Mesodermal cell (in vitro differentiated cells): ENCODE measurements around the gene MAPK13.
"Not testable (repeated sequence)": the region's sequence is repeated elsewhere in the genome, so short reads cannot be mapped to it uniquely, and the experiment has no call there.

ENCODE experiments used
- H3K27ac ChIP-seq: 2 replicates; pipeline ENCODE4 v1.7.0; 2013; ENCODE audit warnings: mild to moderate bottlenecking, low read depth, low read length, moderate library complexity; ENCODE audit not compliant: severe bottlenecking
- H3K36me3 ChIP-seq: 2 replicates; pipeline ENCODE4 v1.7.1; 2013; ENCODE audit warnings: mild to moderate bottlenecking, low read length, moderate library complexity; ENCODE audit not compliant: control insufficient read depth, insufficient read depth
- H3K4me1 ChIP-seq: one replicate; pipeline ENCODE4 v1.7.1; 2013; ENCODE audit warnings: mild to moderate bottlenecking, low read length; ENCODE audit not compliant: insufficient read depth, control insufficient read depth, poor library complexity, severe bottlenecking
- H3K4me3 ChIP-seq: 2 replicates; pipeline ENCODE4 v1.7.0; 2013; ENCODE audit warnings: low read length, control low read depth, mild to moderate bottlenecking; ENCODE audit not compliant: insufficient read depth, poor library complexity, severe bottlenecking; ENCODE audit errors: extremely low read depth
- H3K9me3 ChIP-seq: 2 replicates; pipeline ENCODE4 v1.7.1; 2013; ENCODE audit warnings: mild to moderate bottlenecking, low read length, moderate library complexity; ENCODE audit not compliant: control insufficient read depth
- WGBS, 2 experiments: methylation state at CpG; one replicate each; pipeline ENCODE4 v1.1.5; 2013; ENCODE audit warnings: missing lambda C conversion rate in 2 of 2; ENCODE audit not compliant: insufficient coverage in 2 of 2; 5-methylcytosine and 5-hydroxymethylcytosine counted together

MAPK13 gene

DNA sequence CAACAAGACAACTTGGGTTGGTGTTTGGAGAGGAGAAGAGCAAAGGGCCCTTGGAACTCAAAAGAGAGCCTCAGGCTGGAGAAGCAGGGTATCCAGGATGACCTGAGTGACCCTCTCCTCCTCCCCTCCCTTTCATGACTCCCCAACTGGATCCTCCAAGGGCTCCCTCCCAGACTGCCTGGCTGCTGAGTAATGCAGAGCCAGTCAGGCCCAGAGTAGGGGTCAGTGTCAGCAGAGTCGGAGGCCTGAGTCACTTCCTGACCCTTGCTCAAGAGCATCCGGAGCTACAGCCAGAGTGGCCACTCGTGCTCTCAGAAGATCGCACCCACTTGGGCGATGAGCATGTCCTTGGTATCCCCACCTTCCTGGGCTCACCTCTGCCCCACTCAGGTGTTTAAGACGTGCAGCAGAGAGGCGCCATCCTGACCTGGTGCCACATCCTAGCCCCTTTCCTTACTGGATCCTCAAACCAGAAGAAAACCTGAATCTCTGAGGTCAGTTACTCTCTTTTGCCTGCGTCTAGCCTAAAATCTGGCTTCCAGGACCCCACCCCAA lies 2.8 kb upstream of the MAPK13 start:
- H3K4me1 ChIP-seq = peaks cover 52% of the 10 kb centered on the region
- no peaks in the 10 kb centered on the region for H3K36me3 ChIP-seq
- 77 to 80% methylated on average over 7 to 8 of the region's 8 CpGs for WGBS, 2 experiments
- H3K27ac ChIP-seq = peak overlapping the region; percentile 69
- no peaks in the 10 kb centered on the region for H3K9me3 ChIP-seq
- H3K4me3 ChIP-seq = no peak overlapping the region

DNA sequence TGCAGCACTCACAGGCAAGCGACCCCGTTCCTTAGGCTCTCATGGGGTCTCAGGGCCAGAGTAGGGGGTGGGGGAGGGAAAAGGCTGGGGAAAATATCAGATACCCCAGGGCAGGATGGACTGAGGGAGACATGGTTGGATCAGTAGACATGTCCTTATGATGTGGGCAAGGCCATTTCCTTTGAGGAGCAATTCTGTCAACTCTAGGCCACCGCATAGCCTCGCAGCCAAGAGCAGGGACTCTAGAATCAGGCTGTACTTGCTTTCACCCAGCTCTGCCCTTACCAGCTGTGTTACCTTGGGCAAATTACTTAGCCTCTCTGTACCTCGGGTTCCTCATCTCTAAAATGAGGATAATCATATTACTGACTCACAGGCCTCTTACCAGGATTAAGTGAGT lies 2.2 kb upstream of the MAPK13 start:
- H3K27ac ChIP-seq = peak overlapping the region; percentile 69
- peaks cover 57% of the 10 kb centered on the region for H3K4me1 ChIP-seq
- no peaks in the 10 kb centered on the region for H3K36me3 ChIP-seq
- no peaks in the 10 kb centered on the region for H3K9me3 ChIP-seq
- 94 to 100% methylated on average over 2 to 5 of the region's 5 CpGs for WGBS, 2 experiments
- H3K4me3 ChIP-seq = no peak overlapping the region

DNA sequence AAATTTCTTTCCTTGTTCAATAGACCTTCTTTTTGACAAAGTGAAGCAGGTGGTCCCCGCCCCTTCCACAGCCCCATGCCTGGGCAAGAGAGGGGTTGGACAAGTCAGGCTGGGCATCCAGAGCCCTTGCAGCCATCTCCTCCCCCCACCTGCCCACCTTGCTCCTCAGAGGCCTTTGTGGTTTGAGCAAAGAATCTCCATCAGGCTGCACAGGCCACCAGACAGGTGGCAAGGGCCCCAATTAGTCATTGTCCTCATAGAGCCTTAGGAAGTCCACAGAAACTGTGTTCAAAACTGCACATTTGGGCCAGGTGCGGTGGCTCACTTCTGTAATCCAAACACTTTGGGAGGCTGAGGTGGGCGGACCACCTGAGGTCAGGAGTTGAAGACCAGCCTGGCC lies 1.5 kb upstream of the MAPK13 start:
- Histone ChIP-seq H3K27ac (no peak overlapping the region), H3K9me3 (no peaks in the 10 kb centered on the region), H3K36me3 (no peaks in the 10 kb centered on the region), H3K4me1 (peaks cover 54% of the 10 kb centered on the region), H3K4me3 (no peak overlapping the region)
- whole genome bisulfite sequencing, 2 experiments = 100% methylated on average over 1 to 3 of the region's 3 CpGs

DNA sequence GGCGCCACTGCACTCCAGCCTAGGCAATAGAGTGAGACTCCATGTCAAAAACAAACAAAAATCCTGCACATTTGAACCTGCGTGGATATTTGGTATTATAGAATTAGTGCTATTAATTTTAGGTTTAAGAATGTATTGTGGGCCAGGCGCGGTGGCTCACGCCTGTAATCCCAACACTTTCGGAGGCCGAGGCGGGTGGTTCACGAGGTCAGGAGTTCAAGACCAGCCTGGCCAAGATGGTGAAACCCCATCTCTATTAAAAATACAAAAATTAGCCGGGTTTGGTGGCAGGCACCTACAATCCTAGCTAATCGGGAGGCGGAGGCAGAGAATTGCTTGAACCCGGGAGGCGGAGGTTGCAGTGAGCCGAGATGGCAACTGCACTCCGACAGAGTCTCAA lies 979 bp upstream of the MAPK13 start:
- not testable (repeated sequence) for H3K27ac ChIP-seq, H3K36me3 ChIP-seq, H3K9me3 ChIP-seq, H3K4me3 ChIP-seq
- WGBS, 2 experiments = 90 to 100% methylated on average over 5 of the region's 16 CpGs
- peaks cover 54% of the 10 kb centered on the region for H3K4me1 ChIP-seq

DNA sequence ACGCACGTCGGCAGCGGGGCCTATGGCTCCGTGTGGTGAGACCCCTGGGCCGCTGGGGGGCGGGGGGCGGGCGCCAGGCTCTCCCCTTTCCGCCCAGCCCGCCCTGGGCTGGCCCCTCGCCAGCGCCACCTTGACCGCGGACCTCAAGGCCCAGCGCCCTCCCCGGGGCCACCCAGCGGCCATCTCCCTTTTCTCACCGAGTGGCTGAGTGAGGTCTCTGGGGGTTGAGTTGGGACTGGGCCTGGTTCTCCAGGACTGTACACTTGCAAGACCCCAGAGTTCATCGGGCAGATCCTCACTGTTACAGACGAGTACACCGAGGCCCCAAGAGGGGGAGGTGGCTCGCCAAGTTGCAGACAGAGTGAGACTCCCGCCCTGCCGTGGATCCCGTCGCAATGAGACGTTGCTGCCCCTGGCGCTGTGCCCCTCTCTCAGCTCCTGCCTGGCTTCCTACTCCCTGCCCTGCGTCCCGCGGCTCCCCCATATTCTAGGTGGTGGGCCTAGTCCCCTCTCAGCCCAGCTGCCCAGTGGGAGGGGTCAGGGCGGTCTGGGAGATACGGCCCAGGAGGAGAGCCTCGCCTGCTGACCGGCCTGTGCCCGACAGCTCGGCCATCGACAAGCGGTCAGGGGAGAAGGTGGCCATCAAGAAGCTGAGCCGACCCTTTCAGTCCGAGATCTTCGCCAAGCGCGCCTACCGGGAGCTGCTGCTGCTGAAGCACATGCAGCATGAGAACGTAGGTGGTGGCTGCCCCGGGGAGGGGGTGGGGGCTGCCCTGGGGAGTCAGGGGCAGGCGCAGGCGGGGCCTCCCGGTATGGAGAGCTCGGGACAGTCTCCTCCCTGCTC lies 576 bp downstream of the MAPK13 start:
- no peak overlapping the region for H3K4me3 ChIP-seq
- peaks cover 53% of the 10 kb centered on the region for H3K4me1 ChIP-seq
- H3K36me3 ChIP-seq = no peaks in the 10 kb centered on the region
- 84 to 85% methylated on average over 23 to 27 of the region's 52 CpGs for WGBS, 2 experiments
- peak overlapping the region; percentile 53 for H3K27ac ChIP-seq
- no peaks in the 10 kb centered on the region for H3K9me3 ChIP-seq

DNA sequence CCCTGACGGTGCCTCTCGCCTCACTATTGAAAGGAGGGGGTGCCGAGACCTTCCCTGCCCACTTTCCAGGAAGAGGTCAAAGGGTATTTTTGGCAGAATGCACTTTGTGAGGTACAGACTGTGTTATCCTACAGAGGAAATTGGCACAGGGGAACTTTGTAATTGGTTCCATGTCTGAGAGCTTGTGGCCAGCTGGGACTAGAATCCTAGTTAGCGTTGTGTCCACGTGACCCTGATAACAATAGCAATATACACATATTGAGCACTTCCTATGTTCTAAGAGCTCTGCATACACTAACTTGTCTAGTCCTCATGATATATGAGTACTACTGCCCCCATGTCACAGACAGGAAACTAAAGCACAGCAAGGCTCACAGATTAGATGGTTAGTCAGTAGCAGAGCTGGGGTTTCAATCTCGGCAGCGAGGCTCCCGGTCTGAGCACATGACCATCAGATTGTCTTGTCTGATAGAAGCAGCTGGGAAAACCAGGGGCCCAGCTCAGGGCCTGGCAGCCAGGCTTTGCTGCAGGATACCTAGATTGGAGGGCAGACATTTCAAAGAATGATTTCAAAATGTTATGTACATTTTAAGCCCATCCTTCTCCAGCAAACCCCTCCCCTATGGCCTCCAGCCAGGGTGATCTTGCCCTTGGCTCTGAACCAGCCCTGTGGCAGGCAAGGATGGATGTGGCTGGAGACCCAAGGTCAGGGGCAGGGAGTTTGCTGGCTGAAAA lies 1.4 kb downstream of the MAPK13 start:
- Histone ChIP-seq H3K36me3 (no peaks in the 10 kb centered on the region), H3K27ac (peak overlapping the region; percentile 53), H3K9me3 (no peaks in the 10 kb centered on the region), H3K4me3 (no peak overlapping the region), H3K4me1 (peaks cover 46% of the 10 kb centered on the region)
- 62 to 71% methylated on average over 3 to 7 of the region's 8 CpGs for WGBS, 2 experiments

DNA sequence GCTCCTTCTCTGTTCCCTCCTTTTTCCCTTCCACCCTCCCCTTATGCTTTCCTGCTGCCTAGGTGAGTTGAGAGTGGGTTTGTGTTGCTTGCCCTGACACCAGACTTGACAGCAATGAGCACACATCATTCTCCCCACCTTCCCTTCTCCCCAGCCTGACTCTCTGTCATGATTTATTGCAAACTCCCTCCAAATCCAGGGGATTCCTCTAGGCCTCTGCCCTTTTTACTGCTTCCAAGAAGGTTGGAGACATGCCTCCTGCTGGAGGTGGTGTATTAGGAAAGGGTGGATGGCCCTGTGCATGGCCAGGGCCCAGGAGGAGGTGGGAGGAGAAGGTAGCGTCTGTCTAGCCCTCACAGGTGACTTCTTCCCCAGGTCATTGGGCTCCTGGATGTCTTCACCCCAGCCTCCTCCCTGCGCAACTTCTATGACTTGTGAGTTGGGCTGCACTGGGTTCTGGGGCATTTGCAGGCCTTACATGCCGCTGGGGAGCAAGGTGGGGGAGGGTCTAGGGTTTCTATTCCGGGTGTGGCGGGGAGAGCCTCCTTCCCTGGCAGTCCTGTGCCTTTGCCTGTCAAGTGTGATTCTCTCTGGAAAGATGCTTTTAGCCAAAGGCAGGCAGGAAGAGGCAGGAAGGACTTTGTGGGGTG lies 2.1 kb downstream of the MAPK13 start:
- Histone ChIP-seq H3K9me3 (no peaks in the 10 kb centered on the region), H3K4me3 (no peak overlapping the region), H3K36me3 (no peaks in the 10 kb centered on the region), H3K27ac (peak overlapping the region; percentile 53), H3K4me1 (peaks cover 40% of the 10 kb centered on the region)
- 35 to 87% methylated on average over 2 to 3 of the region's 5 CpGs for WGBS, 2 experiments

DNA sequence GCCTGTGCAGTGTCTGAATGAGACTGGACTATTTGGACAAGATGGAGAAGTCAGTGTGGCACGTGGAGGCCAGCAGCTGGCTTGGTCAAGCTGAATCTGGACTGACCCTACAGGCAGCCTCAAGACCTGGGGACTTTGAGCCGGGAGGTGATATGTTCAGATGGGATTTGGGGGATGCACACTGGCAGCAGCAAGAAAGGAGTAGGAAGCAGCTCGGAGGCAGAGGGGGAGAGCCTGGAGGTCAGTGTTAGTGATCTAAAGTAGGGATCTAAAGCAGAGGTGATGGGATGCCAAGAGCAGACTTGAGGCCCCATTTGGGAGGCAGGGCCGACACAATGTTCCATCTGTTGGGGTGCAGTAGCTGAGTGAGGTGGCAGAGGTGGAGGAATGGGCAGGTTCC lies 2.8 kb downstream of the MAPK13 start:
- 91 to 93% methylated on average over 3 to 4 of the region's 4 CpGs for WGBS, 2 experiments
- no peak overlapping the region for H3K27ac ChIP-seq

DNA sequence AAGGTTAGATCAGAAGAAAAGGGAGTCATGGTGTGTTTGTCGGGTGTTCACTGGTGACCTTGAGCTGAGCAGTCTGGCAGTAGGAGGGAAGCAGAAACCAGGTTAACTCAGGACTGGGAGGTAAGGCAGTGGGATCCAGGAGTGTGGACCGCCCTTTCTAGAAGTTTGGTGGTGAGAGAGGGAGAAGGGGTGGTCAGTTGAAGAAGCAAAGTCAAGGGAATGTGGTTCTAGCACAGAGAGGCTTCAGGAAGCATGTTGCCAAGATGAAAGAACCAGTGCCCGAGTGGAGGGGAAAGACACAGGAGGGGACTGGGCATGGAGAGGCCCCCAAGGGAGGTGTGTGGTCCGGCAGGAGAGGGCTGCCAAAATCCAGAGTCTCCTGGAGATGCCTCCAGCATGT lies 3.6 kb downstream of the MAPK13 start:
- WGBS, 2 experiments = 88 to 91% methylated on average over 3 to 4 of the region's 4 CpGs
- peaks cover 27% of the 10 kb centered on the region for H3K4me1 ChIP-seq
- H3K36me3 ChIP-seq = no peaks in the 10 kb centered on the region
- H3K4me3 ChIP-seq = no peak overlapping the region
- no peak overlapping the region for H3K27ac ChIP-seq
- H3K9me3 ChIP-seq = no peaks in the 10 kb centered on the region

More for the DNA sequence above, 2.8 kb downstream of the MAPK13 start:
- H3K4me3 ChIP-seq = no peak overlapping the region
- peaks cover 33% of the 10 kb centered on the region for H3K4me1 ChIP-seq
- no peaks in the 10 kb centered on the region for H3K9me3 ChIP-seq
- no peaks in the 10 kb centered on the region for H3K36me3 ChIP-seq

DNA sequence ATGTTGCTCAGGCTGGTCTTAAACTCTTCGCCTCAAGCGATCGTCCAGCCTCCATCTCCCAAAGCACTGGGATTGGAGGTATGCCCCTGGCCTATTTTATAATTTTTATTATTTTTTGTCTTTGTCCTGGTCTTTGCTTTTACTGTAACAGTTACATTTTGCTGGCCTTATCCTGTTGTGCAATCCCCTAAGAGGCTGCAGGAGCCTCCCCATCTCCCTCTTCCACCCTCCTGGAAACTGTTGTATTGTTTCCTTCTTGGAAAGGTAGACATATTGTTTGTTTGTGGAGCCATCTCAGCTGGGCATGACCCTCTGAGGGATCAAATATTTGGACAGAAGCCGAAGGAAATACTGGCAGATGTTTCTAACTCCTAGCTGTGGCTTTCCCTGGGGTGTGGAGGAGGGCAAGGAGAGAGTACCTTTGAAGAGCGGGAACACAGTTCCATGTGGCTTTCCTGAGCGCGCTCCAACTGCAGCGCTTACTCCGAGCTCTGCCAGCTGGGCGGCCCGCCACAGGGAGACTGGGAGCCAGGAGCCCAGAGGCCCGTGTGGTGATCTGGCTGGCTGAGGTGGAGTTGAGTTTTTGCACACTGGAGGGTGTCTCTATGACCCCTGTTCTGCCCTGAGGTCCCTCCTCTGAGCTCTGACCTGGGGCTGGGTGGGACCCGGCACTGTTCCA lies 4.9 kb downstream of the MAPK13 start:
- Histone ChIP-seq H3K27ac (no peak overlapping the region), H3K4me1 (peaks cover 27% of the 10 kb centered on the region), H3K36me3 (no peaks in the 10 kb centered on the region), H3K4me3 (no peak overlapping the region), H3K9me3 (no peaks in the 10 kb centered on the region)
- WGBS, 2 experiments = 99 to 100% methylated on average over 11 to 13 of the region's 13 CpGs
